ENCODE data around the gene APBA1. TPM values are rescaled to one million over a fixed set of nuclear protein-coding genes. Genes with fewer than 3 reads are reported as not detected.

The APBA1 gene
- total and polyA plus RNA-seq, 2 of the 8 experiments (the other 6 are each of a cell fraction or from before 2014, with no cell fraction given) = 0.36 to 0.60 TPM

DNA sequence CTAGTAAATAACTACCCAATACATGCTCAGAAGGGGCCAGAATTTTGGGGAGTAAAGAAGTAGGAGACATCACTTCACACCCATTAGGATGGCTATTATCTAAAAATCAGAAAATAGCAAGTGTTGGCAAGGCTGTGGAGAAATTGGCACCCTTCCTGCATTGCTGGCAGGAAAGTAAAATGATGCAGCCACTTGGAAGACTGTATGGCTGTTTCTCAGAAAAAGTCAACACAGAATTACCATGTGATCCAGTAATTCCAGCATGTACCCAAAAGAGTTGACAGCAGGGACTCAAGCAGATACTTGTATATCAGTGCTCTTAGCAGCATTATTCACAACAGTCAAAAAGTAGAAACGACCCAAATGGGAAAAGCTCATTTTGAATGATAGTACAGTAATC is 107.6 kb downstream of the APBA1 start:
- H2AFZ ChIP-seq (ENCODE audit: low read length) = no peak overlapping the region
- CTCF ChIA-PET (ENCODE audit: partially characterized antibody) = no interaction called here
- no peak for TF ChIP-seq RNF2 (IDR thresholded peaks at IDR 0.05; ENCODE audit: borderline replicate concordance, low read depth, low read length, missing control alignments, poor library complexity, severe bottlenecking)
- TF ChIP-seq, protein P1, sequence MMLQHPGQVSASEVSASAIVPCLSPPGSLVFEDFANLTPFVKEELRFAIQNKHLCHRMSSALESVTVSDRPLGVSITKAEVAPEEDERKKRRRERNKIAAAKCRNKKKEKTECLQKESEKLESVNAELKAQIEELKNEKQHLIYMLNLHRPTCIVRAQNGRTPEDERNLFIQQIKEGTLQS (IDR thresholded peaks at IDR 0.05; ENCODE audit: insufficient read depth, low read depth, low read length) = no peak
- no peak for TF ChIP-seq CHD1 (IDR thresholded peaks at IDR 0.05; ENCODE audit: low read depth, low read length)
- no peak for TF ChIP-seq TEAD4 (IDR thresholded peaks at IDR 0.05; ENCODE audit: low read depth, low read length)
- no peak for TF ChIP-seq TAF7 (optimal IDR thresholded peaks at IDR 0.05; ENCODE audit: borderline replicate concordance, low read depth, low read length)
- no peak for TF ChIP-seq TAF1 (IDR thresholded peaks at IDR 0.05; ENCODE audit: low read depth, low read length)
- TF ChIP-seq NRF1 (IDR thresholded peaks at IDR 0.05; ENCODE audit: low read depth, low read length) = no peak
- TF ChIP-seq PHF8 (conservative IDR thresholded peaks at IDR 0.05; ENCODE audit: low read depth, low read length) = no peak
- TF ChIP-seq RBBP5 (IDR thresholded peaks at IDR 0.05; ENCODE audit: borderline replicate concordance, low read depth, low read length) = no peak
- TF ChIP-seq CBX8 (IDR thresholded peaks at IDR 0.05; ENCODE audit: borderline replicate concordance, low read depth, low read length) = no peak
- TF ChIP-seq CTBP2 (IDR thresholded peaks at IDR 0.05; ENCODE audit: borderline replicate concordance, insufficient read depth, insufficient read length, low read length) = no peak
- TF ChIP-seq, protein P2, sequence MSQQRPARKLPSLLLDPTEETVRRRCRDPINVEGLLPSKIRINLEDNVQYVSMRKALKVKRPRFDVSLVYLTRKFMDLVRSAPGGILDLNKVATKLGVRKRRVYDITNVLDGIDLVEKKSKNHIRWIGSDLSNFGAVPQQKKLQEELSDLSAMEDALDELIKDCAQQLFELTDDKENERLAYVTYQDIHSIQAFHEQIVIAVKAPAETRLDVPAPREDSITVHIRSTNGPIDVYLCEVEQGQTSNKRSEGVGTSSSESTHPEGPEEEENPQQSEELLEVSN (IDR thresholded peaks at IDR 0.05) = no peak
- no peak for TF ChIP-seq POU5F1 (IDR thresholded peaks at IDR 0.05; ENCODE audit: low read depth, low read length)

More for the DNA sequence above, 107.6 kb downstream of the APBA1 start:
- Histone ChIP-seq H3K23ac (ENCODE audit: insufficient read length) (no peak overlapping the region), H3K9me3 (ENCODE audit: insufficient read depth in 2 of 2, low read depth in 1 of 2, low read length in 1 of 2) (no peaks in the 10 kb centered on the region), H3K14ac (ENCODE audit: insufficient read length) (no peak overlapping the region), H3K4ac (replicated peaks; ENCODE audit: insufficient read length, low read depth, low read length) (no peak overlapping the region), H3K4me3 (ENCODE audit: extremely low read depth in 1 of 4, insufficient read depth in 2 of 4, low read depth in 3 of 4, low read length in 4 of 4) (no peak overlapping the region), H4K91ac (replicated peaks; ENCODE audit: insufficient read length, low read length) (no peak overlapping the region), H3K4me1 (replicated peaks in 1 of 4; ENCODE audit: control insufficient read depth in 3 of 4, insufficient read depth in 4 of 4, low read length in 3 of 4) (no peaks in the 10 kb centered on the region; a peak in 1 of 7 replicates), H2BK20ac (ENCODE audit: low read length) (no peak overlapping the region), H2BK120ac (replicated peaks; ENCODE audit: low read depth, low read length) (no peak overlapping the region), H2BK12ac (ENCODE audit: low read depth, low read length) (no peak overlapping the region), H3K9ac (replicated peaks in 1 of 4; ENCODE audit: extremely low read depth in 1 of 4, low read depth in 3 of 4, low read length in 3 of 4) (no peak overlapping the region), H3K56ac (replicated peaks; ENCODE audit: insufficient read length, low read depth, low read length) (no peak overlapping the region), H4K20me1 (replicated peaks in 1 of 2; ENCODE audit: control insufficient read depth in 1 of 2, insufficient read depth in 2 of 2, low read length in 2 of 2) (no peaks in the 10 kb centered on the region), H3K27me3 (replicated peaks in 1 of 4; ENCODE audit: control insufficient read depth in 3 of 4, extremely low read depth in 1 of 4, insufficient read depth in 3 of 4, low read length in 3 of 4) (no peaks in the 10 kb centered on the region), H3K27ac (ENCODE audit: low read depth, low read length) (no peak overlapping the region), H4K8ac (ENCODE audit: extremely low read depth, insufficient read depth, low read length) (no peak overlapping the region), H2AK5ac (ENCODE audit: low read depth, low read length) (no peak overlapping the region), H3K4me2 (ENCODE audit: insufficient read depth in 1 of 2, low read depth in 2 of 2, low read length in 2 of 2) (no peak overlapping the region), H2BK5ac (ENCODE audit: low read depth, low read length) (no peak overlapping the region), H2BK15ac (ENCODE audit: low read length) (no peak overlapping the region), H3K36me3 (ENCODE audit: control insufficient read depth in 2 of 4, insufficient read depth in 4 of 4, low read length in 3 of 4) (no peaks in the 10 kb centered on the region), H3K23me2 (ENCODE audit: low read depth, low read length) (no peaks in the 10 kb centered on the region), H4K5ac (ENCODE audit: insufficient read length, low read depth, low read length) (no peak overlapping the region), H3K79me2 (ENCODE audit: control insufficient read depth in 1 of 2, insufficient read depth in 2 of 2, low read length in 2 of 2) (no peaks in the 10 kb centered on the region), H3K18ac (ENCODE audit: extremely low read depth, low read length) (no peak overlapping the region), H3K79me1 (ENCODE audit: low read depth, low read length) (no peaks in the 10 kb centered on the region)
- FAIRE-seq = no peak
- no peak for DNase-seq (ENCODE audit: low read depth in 1 of 2, low spot score in 2 of 2)
- 74% methylated on average over 1 of the region's 1 CpG; no CpG with 5 or more reads in 1 of the 2 experiments for WGBS, 2 experiments (ENCODE audit: extremely low coverage in 1 of 2, insufficient coverage in 1 of 2, insufficient read length in 1 of 2, insufficient replicate concordance in 2 of 2, low coverage in 1 of 2, low lambda C conversion rate in 2 of 2, missing lambda C conversion rate in 1 of 2)
- POLR2A ChIA-PET (ENCODE audit: partially characterized antibody) = no interaction called here

Measured in H1 (cell line).